Lung microvascular endothelial cell (primary cell): ENCODE results near the gene GRK4. TPM values are rescaled to one million over a fixed set of nuclear protein-coding genes. Genes with fewer than 3 reads are reported as not detected.
"Not testable (repeated sequence)": the region's sequence is repeated elsewhere in the genome, so short reads cannot be mapped to it uniquely, and the experiment has no call there.

ENCODE experiments used
- DNase-seq, 2 donors: peaks; one replicate each; pipeline versions ENCODE4 v3.0.0 to v3.0.0-alpha.2; 2010; ENCODE audit warnings: low read depth in 2 of 2
- total RNA-seq: library from RNA; depleted of rRNA; stranded (reverse); fragments of >200 nt; gene quantifications from 2 replicates; pipeline ENCODE4 v1.2.1, GENCODE V29; 2014

Gene GRK4
- total RNA-seq, 1 donor from 2014 or later = 3.0 TPM

DNA sequence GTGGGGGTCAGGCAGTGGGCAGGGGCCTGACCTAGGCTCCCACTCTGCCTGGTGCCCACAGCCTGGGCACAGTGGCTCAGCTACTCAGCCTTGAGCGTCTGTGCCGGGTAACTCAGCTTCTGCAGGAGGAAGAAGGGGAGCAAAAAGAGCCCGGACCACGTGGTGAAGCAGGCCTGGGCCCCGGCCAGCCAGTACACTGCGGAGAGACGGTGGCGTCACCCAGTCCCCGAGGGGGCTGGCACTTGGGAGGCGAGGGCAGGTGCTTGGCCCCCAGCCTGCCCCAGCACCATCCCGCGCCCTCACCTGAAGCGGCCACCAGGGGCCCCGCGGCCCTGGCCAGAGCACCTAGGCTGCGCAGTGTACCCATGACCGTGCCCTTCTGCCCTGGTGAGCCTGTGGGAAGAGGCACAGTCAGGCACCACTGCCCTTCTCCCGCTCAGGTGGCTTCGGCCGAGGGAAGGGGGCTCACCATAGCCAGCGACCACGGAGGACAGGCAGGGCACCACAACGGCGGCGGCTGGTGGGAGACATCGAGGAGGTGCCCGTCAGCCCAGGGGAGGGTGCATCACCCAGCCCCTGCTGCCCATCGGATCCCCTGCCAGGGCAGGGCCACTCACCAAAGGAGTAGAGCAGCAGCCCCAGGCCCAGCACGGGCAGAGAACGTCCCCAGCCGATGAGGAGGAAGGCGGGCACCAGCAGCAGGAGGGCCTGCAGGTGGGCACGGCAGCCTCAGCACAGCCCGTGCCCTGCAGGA lies 32.4 kb upstream of the GRK4 start:
- DNase-seq = no peak

DNA sequence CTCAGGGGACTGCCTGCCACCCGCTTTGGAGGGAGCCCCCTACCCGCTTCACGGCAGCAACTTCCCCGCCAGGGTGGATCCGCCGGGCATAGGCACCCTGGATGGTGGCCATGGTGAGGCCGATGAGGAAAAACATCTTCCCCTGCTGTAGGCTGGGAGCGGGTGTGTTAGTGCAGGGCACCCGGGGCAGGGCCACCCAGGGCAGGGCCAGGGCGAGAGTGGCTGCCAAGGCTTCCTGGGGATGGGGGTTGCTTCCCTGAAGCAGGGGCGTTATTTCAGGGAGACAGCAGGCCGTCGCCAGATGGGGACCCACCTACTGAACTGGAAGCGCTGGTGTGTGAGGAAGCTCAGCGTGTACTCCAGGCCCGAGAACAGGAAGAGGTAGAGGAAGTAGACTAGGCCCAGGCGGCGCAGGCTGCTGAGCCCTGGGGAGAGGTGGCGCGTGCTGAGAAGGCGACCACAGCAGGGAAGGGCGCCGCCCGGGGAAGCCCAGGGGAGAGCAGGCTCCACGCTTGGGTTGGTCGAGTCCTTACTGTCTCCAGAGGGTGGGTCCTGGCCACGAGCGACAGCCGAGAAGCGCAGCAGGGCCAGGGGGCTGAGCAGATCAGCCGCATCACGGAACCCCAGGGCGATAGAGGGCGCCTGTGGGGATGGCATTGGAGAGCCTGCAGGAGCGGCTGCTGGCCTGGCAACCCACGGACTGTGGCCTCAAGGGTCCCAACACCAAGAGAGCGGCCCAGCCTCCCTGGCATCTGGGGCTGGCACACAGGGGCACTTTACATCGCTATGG lies 31.7 kb upstream of the GRK4 start:
- peak; percentile 54 to 57 for DNase-seq

DNA sequence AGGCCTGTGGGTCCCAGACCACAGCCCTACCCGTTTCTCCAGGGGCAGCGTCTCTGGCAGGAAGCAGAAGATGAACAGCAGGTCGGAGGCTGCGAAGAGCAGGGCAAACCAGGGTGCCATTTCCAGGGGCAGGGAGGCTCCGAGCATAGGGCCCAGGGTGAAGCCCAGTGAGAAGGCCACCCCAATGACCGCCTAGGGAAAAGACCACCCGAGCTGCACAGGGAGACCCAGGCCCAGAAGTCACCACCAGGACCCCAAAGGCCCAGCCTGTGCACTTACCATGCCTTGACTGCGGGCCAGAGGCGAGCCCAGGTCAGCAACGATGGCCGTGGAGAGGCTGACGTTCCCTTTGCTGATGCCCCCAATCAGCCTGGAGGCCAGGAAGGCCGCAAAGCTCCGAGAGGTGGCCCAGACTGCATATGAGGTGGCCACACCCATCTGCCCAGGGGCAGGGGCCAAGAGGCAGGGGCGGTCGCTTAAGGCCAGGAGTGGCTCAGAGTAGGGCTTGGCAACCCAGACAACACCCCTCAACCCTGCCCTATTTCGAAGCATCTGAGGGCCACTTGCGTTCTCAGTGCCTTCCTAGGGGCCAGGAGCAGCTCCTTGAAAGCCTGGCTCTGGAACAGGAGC lies 30.9 kb upstream of the GRK4 start:
- DNase-seq = no peak

DNA sequence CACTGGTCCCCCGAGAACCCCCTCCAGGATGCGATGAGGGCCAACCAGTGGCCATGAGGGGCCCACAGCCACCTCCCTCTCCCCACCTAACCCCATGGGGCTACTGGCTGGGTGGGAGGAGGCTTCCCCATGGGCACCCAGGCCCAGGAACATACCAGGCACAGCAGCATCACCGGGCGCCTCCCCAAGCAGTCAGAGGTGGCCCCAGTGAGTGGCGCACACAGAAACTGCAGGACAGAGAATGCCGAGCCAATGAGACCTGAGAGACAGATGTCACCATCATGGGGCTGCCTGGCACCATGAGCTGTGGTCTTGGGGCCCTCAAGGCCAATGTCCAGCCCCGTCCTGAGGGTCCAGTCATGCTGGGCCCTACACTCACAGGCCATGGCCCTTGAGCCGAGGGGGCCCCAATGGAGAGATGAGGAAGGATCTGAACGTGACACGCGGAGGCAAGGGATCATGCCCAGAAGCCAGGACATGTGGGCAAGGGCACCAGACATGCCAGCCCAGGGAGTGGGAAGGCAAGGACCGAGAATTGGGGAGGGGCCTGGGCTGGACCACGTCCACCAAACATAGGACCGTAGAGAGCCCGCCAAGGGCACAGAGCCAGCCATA lies 30.3 kb upstream of the GRK4 start:
- no peak for DNase-seq

DNA sequence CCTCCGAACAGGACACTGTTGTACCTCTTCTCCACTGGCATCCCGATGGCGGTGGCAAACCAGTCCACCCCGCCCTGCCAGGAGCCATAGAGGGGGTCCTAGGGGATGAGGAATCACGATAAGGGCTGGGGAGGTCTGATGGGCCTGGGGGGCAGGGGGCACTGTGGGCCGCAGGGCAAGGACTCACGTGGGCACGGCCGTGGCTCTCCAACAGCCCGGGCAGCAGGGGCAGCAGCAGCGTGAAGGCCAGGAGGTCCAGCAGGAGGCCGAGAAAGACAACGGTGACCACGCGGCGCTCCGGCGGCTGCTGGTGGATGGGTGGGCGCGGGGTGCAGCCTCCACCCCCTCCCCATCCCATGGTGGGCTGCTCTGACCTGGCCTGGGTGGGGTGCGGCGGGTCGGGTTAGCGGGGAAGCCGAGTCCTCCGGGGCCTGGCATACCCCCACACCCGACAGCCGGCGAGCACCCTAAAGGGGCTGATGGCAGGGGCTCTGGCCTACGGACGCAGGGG lies 29.8 kb upstream of the GRK4 start:
- DNase-seq = peak; percentile 26 to 36

DNA sequence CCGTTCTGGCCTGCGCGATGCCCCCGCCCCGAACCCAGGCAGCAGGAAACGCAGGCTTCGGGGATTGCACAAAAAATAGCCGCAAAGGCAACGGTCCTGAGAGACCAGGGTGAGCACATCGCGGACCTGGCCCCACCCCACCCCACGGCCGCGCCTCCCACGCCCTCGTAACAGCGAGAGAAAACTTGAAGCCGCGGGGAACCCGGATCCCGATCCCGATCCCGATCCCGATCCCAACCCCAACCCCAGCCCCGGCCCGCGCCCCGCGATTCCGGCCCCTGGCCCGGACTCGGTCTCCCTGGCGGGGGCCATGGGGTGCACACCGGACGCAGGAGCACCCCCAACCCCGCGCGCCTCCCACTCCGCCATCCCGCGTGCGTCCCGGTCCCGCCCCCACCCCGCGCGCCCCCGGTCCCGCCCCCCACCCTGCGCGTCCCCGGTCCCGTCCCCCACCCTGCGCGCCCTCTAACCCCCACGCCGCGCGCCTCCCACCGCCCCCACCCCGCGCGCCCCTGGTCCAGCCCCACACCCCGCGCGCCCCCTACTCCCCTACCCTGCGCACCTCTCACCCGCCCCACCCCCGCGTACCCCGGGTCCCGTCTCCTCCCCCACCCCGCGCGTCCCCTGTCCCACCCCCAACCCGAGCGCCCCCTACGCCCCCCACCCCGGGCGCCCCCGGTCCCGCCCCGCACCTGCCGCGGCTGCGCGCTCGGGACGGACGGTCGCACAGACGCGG lies 29.1 kb upstream of the GRK4 start:
- peak in 1 of 2 donors; percentile 36 for DNase-seq

DNA sequence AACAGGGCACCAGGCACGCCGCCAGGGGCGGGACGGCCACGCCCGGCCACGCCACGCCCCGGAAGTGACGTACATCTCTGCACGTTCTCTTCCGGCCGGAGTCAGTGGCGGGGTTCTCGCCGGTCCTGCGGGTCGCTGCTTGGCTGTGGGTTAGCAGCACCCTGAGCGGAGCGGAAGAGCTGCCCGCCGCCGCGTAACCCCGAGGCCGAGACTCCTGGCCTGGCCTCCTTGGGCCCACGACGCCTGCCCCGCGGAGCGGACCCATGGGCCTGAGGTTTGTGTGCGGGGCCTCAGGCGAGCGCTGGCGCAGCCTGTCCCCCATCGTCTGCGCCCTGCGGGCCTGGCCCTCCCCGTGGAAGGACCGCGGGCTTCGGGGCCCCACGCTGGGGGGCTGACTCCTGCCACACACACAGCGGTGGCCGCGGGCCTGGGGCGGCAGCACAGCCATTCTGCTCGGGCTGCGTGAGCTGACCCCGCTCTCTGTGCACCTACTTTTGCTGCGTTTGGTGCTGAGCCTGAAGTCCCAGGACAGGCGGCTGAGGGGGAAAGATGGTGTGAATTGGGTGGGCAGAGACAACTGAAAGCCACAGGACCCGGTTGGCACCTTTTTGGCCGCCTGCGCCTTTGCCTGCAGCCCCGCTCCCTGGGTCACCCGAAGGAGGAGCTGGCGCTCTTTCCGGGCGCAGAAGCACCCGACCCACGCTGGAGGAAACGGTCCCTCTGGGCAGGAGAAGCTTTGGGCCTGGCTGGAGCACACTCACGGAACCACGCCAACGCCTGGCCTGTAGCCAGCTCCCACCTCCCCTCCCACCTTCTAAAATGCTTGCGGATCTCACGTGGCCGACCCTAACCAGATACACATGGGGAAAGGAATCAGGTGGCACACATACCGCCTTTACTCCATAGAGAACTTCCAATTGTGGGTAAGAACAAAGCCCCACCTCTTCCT lies 28.3 kb upstream of the GRK4 start:
- DNase-seq = peak; percentile 88 to 94

DNA sequence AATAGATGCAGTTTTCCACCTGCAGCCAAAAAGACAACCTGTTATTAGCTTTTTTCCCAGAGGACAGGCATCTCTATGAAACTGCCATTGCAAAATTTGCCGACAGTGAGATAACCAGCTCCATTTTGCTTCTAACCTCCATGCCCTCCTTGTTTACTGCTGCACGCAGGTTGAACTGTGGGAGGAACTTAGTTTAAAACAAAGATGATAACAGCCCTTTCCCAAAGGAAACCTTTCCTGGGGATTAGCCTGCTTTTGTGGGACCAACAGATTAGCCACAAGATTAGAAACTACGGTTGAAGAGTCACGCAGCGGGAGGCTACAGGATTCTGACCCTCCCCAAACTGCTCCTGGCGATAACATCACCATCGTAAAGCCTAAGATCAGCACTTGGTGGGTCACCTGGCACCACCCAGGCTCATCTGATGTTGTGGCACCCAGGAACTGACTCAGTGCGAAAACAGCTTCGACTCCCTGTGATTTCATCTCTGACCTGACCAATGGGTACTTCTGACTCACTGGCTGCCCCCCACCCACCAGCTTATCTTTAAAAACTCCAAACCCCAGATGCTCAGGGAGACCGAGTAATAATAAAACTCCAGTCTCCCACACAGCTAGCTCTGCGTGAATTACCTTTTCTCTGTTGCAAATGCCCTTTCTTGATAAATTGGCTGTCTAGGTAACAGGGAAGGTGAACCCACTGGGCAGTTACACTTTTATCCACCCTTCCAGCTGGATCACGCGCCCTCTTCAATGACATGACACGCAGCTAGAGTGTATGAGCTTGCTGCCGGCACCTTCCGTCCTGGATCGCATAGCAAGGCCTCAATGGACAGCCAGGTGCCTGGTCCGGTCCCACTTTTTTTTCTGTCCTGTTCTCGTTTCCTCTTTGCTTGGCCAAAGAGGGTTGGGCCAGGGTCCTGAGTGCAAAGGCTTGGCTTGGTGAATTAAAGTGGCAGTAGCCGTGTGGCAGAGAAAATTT lies 27.3 kb upstream of the GRK4 start:
- no peak for DNase-seq

DNA sequence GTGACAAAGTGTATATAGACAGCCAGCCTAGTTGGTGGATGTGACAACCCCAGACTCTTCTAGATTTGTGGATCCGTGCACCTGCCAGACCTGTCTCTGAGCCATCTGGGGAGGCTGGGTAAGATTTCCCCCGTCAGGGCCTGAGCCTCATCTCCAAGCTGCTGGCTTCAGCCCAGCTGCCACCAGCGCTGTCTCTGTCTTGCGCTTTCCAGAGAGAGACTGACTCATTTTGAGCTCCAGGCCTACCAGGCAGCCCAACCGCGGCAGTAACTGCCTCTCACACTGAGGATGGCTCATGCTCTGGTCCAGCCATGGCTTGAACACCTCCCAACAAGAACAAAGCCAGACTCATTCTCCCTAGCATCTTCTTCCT lies 26.6 kb upstream of the GRK4 start:
- peak in 1 of 2 donors; percentile 48 for DNase-seq

DNA sequence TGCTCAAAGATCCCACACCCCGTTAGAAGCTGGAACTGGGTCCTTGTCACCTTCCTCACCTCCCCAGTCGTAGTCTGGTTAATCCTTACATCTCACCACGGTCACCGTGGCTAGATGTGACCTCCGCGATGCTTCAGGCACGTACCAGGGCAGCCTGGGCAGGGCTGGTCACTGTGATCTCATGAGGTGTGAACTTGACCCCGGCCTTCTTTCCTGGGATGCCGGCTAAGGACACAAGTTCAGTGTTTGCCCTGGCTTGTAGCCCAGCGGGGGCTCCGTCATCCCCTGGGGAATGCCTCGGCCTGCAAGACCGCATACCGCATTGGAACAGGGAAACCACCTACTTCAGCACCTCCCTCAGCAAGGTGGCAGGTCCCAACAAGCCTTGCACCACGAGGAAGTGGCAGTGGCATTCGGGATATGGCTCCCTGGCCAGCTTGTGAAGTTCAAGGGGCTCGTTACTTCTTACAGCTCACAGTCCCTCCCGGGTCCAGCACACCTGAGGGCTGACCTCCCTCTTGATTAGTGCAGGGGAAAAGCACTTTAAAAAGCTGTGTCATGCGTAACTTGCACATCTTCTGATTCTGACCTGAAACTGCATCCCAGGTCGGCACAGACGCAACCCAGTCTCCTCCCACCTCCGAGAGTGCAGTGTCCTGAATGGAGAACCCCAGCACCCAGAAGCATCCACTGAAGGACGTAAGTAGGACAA lies 26.1 kb upstream of the GRK4 start:
- no peak for DNase-seq

DNA sequence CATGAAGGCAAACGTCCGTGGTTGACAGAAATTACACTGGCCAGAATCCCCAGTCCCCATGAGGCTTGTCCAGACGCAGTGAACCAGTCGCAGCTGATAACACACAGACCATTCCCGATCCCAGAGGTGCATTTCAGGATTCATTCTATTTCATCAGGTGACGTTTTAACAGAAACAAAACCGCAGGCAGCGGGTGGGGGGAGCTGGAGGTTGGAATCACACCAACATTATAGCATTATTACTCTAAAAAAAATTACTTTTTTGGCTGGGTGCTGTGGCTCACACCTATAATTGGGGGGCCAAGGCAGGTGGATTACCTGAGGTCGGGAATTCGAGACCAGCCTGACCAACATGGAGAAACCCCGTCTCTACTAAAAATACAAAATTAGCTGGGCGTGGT lies 25.4 kb upstream of the GRK4 start:
- DNase-seq = no peak

DNA sequence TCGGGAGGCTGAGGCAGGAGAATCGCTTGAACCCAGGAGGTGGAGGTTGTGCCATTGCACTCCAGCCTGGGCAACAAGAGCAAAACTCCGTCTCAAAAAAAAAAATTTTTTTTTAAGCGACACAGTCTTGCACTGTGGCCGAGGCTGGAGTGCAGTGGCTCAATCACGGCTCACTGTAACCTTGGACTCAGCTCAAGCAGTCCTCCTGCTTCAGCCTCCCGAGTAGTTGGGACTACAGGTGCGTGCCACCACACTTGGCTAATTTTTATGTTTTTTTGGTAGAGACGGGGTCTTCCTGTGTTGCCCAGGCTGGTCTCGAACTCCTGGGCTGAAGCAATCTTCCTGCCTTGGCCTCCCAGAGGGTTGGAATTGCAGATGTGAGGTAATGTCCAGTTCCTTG lies 25.0 kb upstream of the GRK4 start:
- not testable (repeated sequence) for DNase-seq

DNA sequence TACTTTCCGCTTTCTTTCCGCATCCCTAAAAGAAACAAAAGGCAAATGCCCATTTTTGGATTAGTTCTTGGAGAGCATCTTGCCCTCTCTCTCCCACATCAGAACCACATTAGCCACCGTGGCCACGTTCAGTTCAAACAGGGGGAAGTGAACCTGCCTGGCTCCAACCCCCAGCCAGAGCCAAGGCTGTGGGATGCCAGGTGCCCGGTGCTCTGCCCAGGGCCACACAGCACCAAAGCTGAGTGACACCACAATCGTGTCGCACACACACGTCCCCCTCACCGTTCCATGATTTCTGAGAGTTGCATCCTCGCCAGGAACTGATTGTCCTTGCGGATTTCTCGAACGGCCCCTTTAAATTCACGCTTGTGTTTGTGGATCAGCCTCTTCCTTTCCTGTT lies 24.5 kb upstream of the GRK4 start:
- DNase-seq = no peak

DNA sequence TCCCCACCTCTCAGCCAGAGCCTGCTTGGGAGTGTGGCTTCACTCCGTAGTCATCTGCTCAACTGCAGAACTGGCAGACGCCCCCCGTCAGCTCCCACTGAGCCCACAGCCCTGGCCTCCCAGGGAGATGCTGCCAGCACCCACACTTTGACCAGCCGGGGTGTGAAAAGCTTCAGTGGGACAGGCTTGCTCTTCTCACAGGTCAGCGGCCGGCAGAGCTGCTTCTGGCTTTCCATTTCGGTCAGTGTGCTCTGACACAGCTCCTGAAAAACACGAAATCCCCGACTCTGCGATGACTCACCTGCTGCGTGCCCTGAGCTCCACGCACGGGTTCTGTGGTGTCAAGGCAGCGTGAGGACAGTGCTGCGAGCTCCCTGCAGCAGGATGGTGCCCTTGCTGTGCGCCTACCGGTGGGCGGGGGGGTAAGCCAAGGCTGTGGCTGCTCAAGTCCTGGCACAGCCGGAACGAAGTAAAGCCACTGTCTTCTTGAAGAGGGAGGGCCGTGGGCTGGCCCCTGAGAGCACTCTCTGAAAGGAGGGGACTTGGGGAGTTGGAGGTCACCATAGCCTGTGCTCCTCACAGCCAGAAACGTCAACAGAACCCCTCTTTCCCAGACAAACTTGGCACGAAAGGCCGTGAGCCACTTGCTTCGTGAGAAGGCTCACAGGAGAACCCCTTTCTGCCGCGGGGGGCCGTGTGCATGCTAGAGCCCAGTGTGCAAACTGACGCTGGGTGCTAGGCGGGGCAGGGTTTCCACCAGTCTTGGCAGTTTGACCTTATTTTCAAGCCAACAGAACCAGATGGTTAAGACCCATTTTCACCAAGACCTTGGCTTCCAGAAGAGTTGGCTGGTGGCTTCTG lies 23.8 kb upstream of the GRK4 start:
- DNase-seq = no peak

DNA sequence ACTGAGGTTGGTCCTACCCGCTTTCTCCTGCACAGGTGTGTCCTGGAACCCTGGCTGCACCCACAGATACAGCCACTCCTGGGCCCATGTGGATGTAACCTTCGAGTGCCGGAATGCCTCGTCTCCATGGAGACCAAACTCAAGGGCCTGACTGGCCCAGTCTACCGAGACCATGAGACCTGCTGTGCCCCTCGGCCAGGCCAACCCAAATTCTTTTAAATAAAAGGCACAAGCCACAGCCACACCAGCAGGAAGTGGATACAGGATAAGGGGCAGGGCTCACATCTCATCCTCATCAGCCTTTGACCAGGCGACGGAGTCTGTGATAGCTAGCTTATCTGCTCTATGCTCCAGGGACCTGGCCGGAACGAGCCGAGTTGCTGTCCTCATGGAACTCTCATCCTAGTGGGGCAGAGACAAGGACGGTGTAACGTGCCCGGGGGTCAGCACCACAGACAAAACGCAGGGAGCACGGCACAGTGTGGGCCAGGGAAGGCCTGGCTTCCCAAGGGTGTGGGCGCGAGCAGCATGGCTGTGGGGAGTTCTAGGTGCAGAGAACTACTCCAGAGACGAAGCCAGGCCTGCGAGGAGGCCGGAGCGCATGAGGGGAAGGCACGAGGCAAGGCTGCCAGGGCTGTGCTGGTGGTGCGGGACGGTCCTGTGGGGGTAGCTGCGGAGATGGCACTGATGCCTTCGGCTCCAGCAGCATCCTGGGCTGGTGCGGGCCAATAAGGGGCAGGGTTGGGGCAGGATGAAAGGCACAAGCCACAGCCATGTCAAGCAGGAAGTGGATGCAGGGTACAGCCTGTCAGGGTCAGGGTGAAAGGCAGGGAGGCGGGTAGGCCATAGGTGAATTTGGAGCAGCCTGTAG lies 22.9 kb upstream of the GRK4 start:
- no peak for DNase-seq
